ENCODE measurements around the gene PCSK2.

PCSK2 gene

DNA sequence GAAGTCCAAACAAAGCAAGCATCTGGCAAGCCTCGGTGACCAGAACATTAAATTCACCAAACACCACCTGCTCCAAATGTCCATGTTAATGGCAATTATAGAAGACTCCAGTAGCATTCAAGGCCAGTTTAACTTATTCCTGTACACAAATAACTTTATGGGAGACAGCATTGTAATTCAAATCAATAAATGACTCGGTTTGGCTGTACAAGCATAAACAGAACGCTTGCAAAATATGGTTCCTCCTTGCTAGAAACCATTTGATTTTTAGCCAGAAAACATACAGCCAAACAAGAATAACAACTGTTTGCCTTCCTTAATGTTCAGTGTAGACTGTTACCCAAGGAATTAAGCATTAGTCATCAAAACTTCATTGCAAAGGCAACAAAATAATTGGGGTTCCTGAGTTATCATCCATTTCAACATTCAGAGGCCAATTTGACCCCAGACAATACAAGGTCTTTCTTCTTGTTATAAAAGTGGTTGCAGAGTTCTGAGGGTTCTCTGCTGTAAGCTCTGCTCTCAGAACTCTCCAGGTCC, 179.3 kb downstream of the PCSK2 start:
- DNase-seq: no peak

DNA sequence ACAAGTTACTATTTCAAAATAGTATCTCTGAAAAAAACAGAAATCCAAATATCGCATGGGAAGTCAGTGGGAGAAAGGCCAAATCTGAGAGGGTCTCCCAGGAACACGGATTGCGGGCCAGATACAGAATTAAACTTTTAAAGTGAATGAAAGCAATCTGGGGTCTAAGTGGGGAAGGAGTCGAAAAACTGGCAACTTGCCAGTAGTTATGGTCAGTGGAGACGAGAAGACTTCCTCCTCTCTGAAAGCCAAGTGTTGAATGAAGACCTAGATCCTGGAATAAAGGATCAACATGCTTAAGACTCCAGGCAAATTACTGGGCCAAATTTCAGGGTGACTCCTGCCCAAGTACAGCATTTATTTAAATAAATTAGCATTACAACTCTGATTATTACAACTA, 180.7 kb downstream of the PCSK2 start:
- DNase-seq: no peak

DNA sequence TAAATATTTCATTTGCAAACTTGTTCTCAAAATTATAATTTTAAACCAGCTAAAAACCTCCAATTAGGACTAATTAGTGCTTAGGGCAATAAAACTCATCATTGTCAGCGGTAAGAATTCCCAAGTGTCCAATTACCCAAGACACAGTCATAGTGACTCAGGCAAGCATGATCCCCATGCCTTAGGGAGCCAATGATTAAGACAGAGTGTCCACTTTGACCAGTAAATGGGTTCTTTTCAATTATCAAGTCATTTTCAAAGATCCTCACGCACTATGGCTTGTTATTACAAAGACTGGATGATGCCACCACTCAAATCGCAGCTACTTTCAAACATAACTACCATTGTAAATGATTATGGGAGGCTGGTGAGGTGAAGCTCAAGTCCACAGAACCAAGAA, 190.4 kb downstream of the PCSK2 start:
- DNase-seq: no peak

DNA sequence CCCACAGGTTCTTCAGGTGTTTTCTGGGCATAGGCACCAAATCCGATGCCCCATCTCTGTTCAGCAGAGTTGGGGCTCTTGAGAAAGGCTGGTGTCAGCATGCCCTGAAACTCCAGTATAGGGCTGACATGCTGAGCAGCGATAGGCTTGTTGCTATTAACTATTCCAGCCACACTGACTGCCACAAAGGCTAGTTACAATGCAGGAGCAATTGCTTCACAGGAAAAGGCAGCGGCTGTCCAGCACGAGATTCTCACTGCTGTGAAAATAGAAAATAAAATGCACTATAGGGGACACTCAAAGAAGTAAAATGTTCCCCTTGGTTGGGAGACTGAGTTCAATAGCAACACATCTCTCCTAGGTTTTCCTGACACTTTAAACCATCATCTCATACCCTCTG, 191.9 kb downstream of the PCSK2 start:
- DNase-seq: no peak

DNA sequence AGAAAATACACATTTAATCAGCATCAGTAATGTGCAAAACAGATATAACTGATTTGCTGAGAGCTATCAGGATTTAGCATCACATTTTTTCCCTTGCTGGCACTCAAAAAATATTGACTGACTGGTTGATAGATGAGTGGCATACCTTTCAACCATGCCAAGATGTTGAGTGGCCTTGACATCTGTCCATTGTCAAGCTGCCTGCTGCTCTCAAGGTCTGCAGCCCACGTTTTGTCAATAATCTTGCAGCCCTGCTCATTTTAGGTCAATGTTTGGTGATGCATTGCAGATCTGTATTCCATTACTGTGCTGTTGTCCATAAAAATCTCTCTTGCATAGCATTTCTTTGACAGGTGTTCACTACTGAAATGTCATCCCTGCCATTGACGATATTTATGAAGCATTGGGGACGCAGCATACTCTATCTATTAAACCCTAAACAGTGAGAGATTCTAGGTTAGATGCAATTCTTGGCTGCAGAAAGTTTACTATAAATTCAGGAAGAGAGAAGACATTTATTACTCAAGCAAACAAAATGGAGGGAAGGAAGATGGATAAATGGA, 192.7 kb downstream of the PCSK2 start:
- DNase-seq: no peak

DNA sequence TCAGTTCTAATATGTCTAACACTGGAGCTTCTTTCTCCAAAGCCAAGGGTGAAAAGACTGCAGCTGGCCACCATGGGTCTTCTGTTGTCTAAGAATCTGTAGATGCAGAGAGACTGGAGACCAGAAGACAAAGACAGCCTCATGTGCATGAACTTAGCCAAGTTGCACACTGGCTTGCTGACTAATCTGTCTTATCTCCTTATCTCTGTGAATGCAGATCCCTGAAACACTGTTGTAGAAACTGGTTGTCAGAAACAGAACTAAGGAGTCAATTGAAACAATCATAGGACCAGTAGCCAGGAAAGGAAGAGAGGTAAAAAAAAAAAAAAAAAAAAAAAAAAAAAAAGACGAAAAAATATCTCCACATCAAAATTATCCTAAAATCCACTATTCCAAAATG, 194.7 kb downstream of the PCSK2 start:
- DNase-seq: no peak

DNA sequence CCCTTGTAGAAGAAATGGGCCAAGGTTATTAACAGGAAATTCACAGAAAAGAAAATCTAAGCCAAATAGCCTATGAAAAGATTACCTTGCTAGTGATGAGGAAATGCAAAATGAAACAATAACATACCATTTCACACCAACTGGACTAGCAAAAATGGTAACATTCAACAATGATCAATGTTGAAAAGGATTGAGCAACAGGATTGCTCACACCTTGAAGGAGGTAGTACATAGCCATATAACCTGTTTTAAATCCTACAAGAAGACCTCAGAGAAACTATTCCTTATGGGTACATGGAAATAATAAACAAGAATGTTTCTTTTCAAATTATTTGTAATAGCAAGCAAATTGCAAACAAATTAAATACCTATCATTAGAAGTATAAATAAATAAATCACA, 196.9 kb downstream of the PCSK2 start:
- no peak for DNase-seq

DNA sequence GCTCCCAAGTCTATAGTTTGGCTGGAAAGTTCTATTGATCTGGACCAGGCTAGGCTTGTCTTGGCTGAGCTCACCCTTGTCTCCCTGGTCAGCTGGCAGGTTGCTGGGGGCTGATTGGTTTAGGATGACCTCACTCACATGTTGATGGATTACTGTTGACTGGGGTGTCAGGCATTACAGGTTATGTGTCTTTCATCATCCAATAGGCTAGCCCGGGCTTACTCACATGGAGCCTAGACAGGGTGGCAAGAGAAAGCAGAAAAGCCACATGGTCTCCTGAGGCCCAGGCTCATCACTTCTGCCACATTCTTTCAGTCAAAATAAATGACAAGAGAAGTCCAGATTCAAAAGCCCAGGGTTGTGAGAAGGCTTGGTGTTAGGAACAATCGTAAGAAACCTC, 200.8 kb downstream of the PCSK2 start:
- no peak for DNase-seq

DNA sequence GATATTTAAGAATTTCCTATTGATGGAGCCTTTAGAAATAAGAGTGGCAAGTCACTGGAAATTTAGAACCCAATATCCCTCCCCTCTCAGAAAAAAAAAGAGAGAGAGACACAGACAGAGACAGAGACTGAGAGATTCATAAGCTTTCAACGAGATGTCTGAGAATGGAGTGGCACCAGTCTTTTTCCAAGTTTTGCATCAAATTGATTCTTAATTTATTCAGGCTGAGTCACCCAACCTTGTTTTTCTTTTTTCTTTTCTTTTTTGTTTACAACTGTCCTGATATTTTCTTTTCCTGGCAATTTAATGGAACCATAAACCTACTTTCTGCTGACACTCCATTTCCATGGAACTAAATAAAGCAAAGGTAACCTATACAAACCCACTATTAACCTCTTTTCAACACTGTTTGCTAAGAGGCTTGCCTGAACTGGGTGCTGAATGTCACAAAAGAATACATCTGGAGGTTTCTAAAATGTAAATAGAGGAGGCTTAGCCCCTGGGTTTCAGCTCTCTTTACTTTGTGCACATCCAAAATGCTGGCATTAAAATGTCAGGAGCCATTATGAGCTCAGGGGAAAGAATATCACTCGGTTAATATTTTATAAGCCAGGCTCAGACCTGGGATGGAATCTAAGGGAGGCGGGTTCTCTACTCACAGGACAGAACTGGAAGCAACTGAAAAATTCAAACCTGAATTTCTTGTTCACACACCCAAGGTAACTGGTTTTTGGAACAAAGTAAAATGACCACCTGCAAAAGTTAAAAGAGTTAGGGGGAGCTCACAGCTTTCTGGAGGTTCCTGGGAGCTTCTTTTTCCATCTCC, 203.5 kb downstream of the PCSK2 start:
- no peak for DNase-seq

DNA sequence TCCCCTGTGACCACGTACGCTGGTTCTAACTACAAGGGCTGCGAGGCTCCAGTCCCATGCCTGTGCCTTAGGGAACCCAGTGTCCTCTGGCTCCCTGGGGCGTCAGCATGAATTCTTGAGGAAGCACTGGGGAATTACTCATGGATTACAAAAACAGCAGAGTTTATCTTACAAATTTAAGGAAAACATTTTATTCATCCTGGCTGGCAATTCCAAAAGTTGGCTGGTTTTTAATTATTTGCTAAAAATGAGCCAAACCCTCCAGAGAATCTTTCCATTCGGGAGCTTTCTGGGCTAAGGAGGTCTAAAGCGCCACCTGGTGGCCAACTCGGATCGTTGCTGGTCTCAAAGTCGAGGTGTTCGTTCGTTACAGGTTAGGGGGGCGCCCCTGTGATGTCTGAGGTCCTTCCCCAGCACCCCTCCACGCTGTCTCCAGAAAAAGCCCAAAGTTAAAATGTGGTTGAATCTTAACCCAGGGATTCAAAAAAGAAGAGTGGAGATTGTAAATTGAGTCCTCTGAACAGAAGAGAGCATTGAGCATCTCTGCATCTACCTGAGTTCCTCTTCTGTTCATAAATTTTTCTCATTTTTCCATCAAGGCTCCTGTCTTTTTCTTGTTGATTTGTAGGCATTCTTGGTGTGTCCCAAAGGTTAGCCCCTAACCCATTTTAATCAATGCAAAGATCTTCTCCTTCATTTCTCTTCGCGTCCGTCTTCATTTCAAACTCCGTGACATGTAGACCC, 205.0 kb downstream of the PCSK2 start:
- DNase-seq: peak; percentile 11 to 42

DNA sequence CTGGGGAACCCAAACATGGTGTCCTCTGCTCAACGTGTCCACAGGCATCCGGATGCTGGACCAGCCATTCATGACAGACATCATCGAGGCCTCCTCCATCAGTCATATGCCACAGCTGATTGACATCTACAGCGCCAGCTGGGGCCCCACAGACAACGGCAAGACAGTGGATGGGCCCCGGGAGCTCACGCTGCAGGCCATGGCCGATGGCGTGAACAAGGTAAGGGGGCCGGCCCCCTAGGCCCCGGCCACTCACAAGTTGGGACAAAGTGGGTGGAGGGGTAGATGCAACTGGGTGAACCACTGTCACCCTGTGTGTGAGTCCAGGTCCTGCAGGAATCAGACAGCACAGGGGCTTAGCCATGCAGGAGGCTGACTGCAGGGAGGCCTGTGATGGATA, 209.8 kb downstream of the PCSK2 start:
- DNase-seq: no peak

DNA sequence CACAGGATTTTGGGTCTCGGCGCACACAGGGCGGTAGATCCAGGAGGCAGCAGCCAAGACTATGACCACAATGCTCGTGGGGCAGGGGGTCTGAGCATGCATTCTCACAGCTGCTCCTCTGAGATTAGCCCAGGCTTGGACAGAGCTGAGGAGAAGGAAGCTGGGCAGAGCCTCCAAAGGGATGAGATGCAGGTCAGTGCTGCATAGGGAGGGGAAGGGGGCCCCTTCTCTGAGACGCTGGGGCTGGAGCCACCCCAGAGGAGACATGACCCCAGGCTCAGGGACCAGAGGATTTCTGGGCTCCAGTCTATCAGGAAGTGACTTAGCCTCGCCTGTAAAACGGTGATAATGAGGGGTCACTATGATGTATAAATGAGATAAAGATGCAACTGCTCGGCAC, 210.4 kb downstream of the PCSK2 start:
- DNase-seq: no peak

DNA sequence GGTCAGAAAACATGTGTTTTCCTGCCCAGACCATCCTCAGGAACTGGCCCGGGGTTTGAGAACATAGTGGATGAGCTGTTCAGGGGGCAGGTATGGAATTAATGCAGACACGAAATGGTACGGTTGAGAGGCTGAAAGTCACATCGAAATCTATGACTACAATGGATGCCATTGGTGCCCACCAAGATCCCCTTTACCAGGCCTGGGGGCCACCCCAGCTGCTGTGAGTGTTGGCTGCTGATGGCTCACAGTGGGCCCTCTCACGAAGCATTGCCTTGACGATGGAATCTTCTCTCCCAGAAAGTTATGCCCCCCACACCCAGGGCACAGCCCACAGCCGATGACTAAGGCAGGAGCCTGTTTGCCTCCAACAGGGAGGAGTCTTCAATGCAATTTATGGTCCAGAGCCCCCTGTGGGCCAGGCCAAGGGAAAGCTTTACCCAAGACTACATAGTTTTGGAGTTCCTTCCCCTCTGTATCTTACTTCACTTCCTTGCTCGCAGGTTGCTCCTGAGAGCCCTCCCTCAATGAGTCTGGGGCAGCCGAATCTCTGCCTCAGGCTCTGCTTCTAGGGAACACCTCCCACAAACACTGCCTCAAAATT, 211.7 kb downstream of the PCSK2 start:
- no peak for DNase-seq

DNA sequence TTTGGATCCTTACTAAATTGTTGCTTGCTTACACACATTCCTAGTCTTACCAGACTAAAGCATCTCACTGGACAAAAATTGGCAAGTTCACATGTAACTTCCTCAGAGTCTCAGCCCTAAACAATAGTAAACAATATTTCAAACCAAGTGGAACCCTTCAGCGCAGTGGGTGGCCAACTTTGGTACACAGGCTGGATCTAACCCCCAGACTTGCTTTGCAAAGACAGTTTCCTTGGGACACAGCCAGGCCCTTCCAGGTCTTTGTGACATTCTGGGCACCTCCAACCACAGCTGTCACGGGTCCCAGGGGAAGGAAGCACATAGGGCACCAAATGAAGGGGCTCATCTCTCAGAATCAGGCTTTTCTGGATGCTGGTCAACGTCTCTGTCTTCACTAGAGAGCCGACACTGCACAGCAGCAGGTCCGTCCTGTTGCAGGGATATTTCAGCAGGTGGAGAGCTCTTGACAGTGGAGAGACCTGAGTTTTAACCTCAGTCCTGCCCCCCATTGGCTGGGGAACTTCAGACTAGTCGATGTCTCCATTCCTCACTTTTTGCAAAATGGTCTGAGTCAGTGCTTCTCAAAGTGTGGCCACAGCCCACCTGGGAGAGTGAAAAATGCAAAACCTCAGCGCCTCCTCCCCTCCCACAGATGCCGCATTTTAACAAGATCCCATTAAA, 212.9 kb downstream of the PCSK2 start:
- DNase-seq: no peak

DNA sequence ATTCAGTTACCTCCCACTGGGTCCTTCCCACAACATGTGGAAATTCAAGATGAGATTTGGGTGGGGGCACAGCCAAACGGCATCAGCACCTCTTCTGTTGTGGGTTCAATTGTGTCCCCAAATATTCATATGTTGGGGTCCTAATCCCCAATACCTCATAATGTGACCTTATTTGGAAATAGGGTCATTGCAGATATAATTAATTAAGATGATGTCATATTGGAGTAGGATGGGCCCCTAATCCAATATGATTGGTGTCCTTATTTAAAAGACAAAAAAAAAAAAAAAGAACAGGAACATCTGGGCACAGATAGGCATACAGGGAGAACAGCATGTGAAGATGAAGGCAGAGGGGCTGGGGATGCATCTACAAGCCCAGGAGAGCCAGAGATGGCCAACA, 214.9 kb downstream of the PCSK2 start:
- no peak for DNase-seq

DNA sequence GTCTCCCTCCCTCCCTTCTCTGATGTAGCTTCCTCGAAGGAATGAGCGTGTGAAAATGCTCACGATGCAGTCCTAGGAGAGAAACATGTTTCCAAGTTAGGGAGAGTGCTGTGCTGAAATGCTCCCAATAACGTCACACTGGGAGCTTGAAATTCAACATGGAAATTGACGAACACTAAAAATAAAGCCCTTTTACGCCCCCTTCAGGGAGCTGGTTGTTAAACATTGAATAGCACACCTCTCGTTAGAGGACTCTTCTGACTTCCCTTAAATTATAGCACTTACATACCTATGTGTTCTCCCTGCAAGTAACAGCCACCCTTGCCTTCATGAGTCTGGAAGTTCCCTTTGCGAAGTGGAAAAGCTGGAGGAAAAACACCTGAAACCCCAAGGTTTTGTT, 215.7 kb downstream of the PCSK2 start:
- no peak for DNase-seq

DNA sequence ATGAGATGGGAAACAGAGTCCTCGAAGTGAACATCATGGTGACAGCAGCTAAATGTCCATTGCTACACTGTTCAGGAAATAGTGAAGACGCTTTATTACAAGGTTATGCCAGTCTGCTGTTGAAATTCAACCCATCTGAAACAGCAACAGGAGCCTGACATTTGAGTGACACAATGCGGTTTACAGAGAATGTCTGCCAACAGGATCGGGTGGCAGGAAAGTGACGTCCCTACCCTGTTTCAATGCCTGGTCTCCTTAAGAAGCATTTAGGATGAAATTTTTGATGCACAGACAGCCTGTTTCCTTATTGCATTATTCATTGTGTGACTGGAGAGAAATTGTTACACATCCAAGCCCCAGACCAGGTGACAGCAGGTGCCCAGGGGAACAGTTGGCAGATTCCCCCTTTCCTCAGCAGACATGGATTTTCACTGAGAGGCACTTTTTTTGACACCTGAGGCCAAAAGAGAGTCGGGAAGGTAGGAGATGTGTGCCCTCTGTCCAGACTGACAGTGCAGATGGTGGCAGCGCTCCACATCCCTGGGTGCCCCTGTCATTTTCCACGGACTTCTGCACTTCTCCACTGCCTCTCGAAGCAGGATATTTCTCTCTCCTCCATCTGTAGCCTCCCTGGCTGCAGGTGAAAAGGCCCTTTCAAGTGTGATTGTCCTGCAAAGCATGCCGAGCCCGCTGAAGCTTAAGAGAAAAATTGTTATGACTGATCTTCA, 216.5 kb downstream of the PCSK2 start:
- no peak for DNase-seq

DNA sequence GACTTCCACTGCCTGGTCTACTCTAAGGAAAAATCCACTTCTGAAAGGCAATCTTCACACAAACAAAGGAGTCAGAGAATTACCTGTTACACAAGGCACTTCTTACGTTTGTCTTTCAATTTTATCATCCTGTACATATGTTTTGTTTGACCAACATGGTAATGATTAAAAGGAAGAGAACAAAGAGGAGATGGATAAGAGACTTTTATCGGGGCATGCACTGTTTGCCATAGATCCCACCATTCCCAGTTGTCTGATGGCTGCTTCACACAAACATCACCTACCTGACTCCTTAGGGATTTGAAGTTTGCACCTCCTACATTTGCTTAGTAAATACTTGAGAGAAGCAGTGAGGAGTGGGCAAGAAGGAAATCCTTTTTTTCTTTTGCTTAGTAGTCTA, 217.3 kb downstream of the PCSK2 start:
- DNase-seq: no peak

DNA sequence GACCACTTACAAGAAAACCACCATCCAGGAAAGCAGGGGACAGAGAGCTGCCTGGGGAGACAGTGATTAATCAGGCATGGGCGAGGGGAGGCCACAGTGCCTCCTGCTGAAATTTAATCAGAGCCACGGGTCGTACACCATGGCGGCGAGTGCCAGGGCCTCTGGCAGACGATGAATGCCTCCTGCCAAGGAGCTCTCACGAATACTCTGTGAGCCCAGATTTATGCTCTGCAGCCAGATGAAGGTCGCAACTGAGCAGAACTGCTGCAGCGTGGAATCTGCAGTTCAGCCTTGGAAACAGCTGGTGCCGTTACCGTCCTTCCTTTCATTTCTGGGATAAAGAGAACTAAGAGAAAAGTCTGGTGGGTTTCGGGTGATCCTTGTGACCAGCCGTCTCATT, 218.7 kb downstream of the PCSK2 start:
- no peak for DNase-seq

DNA sequence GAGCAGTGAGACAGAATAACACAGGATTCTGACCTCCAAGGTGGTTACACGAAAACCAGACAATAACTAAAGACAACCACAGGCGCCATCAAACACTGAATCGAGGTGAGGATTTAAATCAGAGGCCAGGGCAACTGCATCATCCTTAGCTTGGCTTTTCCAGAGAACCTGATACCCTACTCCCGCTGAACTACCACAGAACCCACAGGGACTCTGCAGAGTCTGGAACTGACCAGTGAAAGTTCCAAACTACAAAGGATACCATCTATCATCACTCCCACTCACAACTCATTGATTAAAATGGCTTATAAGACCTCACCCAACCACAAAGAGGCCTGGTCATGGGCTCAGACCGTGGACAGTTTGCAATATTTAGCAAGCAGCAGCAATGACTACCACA, 219.3 kb downstream of the PCSK2 start:
- no peak for DNase-seq

DNA sequence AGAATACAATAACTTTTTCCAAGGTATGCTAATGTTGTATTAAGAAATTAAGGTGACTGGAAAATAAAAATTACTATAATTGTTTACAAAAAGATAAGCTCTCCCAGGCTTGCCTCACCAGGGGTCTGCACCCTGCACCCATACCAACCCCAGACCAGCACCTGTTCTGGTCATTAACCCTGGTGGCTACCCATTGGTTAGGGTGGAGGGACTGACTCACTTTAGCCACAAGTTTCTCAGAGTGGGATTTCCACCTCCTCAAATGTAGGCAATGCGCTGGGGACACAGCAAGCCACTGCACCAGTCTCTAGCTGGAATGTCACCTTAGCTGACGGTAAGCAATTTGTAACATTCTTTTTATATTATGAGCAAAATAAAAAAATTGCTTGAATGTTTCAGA, 221.2 kb downstream of the PCSK2 start:
- no peak for DNase-seq

DNA sequence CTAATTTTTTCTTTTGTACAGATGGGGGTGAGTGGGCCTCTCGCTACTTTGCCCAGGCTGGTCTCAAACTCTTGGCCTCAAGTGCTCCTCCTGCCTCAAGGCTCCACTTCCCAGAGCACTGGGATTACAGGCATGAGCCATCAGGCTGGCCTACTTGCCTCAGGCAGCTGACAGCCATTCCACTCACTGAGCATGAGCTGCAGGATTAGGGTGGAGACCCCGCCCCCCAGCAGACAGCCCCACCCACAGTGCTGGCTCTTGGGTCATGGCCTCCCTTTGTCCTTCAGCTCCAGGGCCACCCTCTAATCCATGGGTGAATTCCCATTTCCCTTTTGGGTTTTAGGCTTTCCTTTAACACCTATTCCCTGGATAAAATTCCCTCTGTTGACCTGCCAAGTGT, 222.2 kb downstream of the PCSK2 start:
- no peak for DNase-seq

All from hippocampal formation (tissue), 2 donors.